NCI-H1048 (cell line): Measurements from ENCODE around the gene TMEM132D.

ENCODE experiments used
- DNase-seq: peaks from one replicate; lab custom pipeline; 2025; lab: John Stamatoyannopoulos, UW

TMEM132D gene

GRCh38 chr12:129339336-129339735, 564.5 kb downstream of the TMEM132D start:
- DNase-seq, result no peak

- no peak for DNase-seq
Measured at GRCh38 chr12:129337413-129337812, 566.4 kb downstream of the TMEM132D start.

GRCh38 chr12:129335773-129336172, 568.1 kb downstream of the TMEM132D start:
- DNase-seq, result no peak

GRCh38 chr12:129332286-129332685, 571.5 kb downstream of the TMEM132D start:
- DNase-seq, result no peak

GRCh38 chr12:129331356-129332085, 572.3 kb downstream of the TMEM132D start:
- no peak for DNase-seq

- no peak for DNase-seq
Measured at GRCh38 chr12:129328235-129328634, 575.6 kb downstream of the TMEM132D start.

- DNase-seq, result no peak
Measured at GRCh38 chr12:129325566-129325965, 578.3 kb downstream of the TMEM132D start.

GRCh38 chr12:129312048-129312447, 591.8 kb downstream of the TMEM132D start:
- no peak for DNase-seq

GRCh38 chr12:129310346-129310745, 593.5 kb downstream of the TMEM132D start:
- DNase-seq, result no peak

- no peak for DNase-seq
Measured at GRCh38 chr12:129305851-129306250, 598.0 kb downstream of the TMEM132D start.

GRCh38 chr12:129304529-129304928, 599.3 kb downstream of the TMEM132D start:
- no peak for DNase-seq

- no peak for DNase-seq
Measured at GRCh38 chr12:129300011-129300410, 603.8 kb downstream of the TMEM132D start.

- DNase-seq, result no peak
Measured at GRCh38 chr12:129298921-129299320, 604.9 kb downstream of the TMEM132D start.

GRCh38 chr12:129296671-129297070, 607.2 kb downstream of the TMEM132D start:
- no peak for DNase-seq

GRCh38 chr12:129294868-129295267, 609.0 kb downstream of the TMEM132D start:
- DNase-seq, result no peak

- DNase-seq, result no peak
Measured at GRCh38 chr12:129279771-129280170, 624.1 kb downstream of the TMEM132D start.

- DNase-seq, result peak; percentile 30
Measured at GRCh38 chr12:129276361-129277060, 627.3 kb downstream of the TMEM132D start.

GRCh38 chr12:129269756-129270495, 633.9 kb downstream of the TMEM132D start:
- no peak for DNase-seq

- DNase-seq, result no peak
Measured at GRCh38 chr12:129258781-129259318, 645.0 kb downstream of the TMEM132D start.

- DNase-seq, result no peak
Measured at GRCh38 chr12:129257524-129257923, 646.3 kb downstream of the TMEM132D start.

- DNase-seq, result no peak
Measured at GRCh38 chr12:129246630-129247029, 657.2 kb downstream of the TMEM132D start.

- DNase-seq, result no peak
Measured at GRCh38 chr12:129245769-129246168, 658.1 kb downstream of the TMEM132D start.

GRCh38 chr12:129241852-129242251, 662.0 kb downstream of the TMEM132D start:
- DNase-seq, result no peak
